ENCODE measurements around the gene ADARB1.

Gene ADARB1

DNA sequence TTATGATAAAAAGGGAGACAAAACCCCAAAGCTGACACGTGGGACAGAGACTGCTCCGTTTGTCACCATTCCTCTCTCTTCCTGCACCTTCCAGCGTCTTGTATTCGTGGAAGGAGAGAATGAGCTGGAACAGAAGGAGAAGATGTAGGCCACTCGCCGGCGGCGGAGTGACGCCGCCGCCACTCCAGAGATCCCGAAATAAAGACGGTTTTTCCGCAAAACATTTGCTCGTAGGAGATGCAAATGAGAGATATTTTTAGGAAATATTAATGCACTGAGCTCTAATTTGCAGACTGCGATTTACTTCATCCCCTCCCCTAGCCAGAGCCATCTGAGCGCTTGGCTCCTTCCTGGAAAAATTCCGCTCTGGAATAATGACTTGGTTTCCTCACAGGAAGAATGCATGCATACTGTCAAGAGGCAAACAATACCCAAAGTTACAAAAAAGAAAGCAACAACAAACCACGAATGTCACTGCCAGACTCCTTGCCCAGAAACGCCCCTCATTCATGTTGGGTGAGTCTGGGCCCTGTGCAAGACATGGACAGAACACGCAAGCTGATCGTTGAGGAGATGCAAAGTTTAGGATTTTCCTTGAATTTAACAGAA, 18.0 kb upstream of the ADARB1 start:
- DNase-seq = no peak

DNA sequence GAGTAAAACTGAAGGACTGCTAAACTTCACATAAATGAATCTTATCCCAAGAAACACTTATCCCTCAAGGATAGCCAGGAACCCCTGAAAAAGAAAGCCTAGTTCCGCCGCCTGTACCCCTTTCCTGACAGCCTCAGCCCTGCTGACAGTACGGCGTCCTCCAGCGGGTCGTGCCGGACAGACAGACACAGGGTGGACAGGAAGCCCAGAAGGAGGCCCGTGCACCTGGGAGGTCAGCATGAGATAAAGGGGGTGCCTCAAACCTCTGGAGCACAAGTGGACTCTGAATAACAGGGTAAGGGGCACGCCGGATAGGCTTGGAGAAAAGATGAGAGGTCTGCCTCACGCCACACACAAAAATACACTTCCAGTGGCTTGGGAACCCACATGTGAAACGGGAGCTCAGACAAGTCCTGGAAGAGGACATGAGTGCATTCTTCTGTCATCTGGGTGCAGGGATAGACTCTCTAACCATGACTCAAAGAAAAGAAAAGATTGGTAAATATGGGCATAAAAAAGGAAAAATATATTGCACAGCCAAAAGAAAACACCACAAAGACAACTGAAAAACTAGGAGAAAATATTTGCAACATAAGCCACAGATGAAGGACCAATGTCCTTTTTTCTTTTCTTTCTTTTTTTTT, 17.3 kb upstream of the ADARB1 start:
- no peak for DNase-seq

DNA sequence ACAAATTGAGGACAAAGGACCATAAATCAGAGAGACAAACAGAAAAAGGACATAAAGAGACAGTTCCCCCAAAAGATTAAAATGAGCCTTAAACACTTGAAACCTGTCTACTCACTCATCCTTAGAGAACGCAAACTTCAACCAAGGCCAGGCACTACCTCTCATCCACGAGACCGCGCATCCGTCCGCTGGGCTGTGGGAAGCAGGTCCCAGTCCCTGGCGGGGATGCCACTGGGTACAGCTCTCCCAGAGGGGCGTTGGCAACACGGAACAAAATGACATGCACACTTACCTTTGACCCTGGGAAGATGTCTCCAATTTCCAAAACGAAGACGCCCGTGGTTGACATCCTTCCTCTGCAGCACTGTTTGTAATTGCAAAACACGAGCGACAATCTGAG, 16.5 kb upstream of the ADARB1 start:
- DNase-seq = no peak

DNA sequence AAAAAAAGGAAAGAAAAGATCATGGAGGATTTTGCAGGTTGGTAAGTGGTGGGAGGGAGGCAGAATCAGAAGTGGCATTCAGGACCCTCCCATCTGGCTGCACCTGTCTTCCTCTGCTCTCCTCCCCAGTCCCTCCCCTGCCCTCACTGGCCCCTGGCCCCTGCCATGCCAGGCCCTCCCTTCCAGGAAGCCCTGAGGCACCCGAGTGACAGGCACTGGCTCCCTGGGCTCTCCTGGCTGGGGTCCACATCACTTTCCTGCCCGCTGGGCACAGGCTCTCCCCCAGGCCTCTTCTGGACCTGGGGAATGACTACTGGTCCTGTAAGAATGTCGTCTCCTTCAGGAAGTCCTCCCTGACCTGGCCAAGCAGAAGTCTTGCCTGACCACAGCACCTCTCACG, 15.3 kb upstream of the ADARB1 start:
- no peak for DNase-seq

DNA sequence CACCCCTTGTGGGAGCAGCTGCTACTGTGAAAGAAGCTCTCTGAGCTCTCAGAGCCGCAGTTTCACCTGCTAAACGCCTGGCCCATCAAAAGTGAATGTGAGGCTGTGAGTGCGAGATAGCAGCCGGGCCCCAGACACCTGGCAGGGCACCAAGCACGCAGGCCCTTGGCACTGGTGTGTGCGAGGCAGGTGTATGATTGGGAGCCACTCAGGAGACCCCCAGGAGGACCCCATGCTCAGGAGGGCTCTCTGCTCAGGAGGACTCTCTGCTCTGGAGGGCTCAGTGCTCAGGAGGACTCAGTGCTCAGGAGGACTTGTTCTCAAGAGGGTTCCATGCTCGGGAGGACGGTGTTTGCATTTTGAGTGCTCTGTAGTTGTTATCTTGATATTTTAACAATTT, 14.3 kb upstream of the ADARB1 start:
- DNase-seq = no peak

DNA sequence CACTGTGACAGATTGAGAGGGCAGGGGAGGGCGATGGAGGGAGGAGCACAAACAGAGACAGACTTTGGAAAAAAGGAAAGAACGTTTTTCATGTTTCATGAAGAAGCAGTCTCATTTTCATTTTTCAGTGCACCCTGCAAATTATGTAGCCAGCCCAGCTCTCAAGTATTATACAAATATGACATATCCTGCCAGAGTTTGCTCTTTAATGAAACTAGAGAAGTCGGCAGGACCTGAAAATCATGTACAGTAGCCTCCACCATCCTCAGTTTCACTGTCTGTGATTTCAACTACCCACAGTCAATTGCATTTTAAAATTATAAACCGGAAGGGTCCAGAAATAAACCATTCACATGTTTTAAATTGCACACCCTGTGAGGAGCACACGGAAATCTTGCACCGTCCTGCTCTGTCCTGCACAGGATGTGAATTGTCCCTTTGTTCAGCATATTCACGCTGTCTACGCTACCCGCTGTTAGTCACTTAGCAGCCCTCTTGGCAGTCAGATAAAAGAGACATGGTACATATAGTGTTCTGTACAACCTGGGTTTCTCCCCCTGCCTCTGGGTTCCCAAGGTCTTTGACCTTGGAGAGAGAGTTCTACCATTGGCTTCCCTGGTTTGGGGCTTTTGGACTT, 13.6 kb upstream of the ADARB1 start:
- DNase-seq = no peak

DNA sequence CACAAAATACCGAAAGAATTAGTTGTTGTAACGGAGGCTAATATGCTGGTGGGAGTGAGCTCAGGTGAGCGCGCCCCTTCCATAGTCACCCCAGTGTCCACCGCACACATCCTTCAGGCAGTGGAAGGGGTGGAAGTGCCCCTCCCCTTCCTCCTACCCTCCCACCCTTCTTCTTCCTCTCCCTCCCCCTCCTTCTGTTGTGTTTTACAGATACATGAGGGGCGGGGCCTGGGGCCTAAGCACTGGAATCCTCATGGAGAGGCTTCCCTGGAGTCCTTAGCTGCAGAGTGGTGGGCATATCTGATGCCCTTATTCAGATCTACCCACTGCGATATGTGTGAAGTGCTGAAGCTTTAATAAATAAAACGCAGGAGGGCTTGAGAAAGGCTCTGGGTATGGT, 10.3 kb upstream of the ADARB1 start:
- no peak for DNase-seq

DNA sequence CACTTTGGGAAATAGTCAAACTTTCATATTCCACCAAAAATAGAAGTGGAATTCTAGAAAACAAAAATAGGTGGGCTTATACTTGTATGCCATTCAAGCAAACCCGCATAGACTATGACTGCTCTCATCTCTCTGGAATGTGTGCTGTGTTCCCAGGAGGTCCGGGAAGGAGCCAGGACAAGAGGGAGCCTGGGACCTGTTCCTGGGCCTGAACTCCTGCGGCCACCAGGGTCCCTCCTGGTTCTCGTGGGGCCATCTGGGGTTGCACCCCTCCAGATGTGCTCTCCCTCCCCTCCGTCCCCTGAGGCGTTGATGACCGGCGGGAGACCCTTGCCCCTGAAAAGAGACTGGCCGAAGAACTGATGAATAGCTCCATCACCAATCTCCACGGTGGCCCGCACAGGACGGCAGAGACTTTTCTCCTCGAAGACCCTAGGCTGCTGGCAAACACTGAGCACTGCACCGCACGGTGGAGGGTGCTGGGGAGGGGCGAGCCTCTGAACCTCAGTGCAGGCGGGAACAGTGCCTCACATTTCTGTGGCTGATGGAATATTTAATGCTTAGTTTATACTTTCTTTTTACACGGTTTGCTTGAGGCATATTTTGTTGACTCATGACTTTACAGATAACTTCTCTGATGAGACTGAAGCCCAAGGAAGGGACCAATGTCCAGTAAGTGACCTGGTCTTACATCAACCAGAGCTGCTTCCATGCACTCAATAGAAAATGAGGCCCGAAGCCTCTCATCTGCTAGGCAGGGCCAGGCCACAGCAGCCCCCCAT, 9.6 kb upstream of the ADARB1 start:
- DNase-seq = no peak

DNA sequence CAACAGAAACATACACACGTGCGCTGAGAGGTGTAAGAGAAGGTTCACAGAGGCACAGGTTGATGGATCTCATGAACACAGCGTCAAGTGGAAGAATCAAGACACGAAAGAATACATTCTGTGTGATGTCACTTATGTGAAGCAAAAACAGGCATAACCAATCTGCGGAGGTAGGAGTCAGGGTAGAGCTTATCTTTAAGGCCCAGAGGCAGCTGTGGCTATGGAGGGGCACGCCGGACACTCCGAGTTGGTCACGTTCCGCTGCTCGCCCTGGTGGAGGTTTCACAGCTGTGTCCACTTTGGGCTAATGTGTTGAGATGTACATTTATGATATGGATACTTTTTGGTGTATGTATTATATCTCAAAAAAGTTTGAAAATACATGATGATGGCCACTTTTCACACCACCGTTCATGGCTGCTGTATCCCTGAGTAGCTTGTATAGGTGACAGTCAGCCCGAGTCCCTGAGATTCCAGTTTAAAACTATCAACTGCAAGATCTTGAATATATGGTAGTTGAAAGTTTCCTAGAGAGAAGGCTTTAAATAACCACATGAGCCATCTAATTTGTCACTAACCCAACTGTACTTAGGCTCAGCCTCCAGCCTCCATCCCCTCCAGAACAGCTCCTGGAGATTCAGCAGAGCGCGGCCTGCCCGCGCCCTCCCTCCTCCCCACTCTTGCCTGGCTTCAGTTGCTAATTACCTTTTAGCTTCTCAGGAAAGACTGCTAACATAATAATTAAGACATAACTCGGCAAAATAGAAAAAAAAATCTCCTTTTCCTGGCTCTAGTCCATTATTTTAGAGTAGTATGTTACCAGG, 6.7 kb upstream of the ADARB1 start:
- no peak for DNase-seq

DNA sequence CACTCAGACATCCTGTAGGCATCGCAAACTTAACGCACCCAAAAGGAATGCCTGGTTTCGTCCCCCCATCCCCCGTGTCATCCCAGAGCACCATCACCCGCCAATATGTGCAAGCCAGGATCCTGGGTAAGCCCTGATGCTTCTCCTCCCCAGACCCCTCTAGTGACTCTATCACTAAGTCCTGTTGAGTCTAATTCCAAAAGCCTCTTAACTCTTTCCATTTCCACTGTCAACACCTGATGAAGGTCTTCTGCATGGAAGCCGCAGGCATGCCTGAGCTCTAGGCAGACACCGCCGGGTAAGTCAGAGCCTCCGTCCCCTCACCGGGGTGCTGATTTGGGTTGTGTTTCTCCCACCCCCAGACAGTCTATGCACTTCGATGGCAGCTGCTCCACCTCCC, 5.3 kb upstream of the ADARB1 start:
- DNase-seq = no peak

DNA sequence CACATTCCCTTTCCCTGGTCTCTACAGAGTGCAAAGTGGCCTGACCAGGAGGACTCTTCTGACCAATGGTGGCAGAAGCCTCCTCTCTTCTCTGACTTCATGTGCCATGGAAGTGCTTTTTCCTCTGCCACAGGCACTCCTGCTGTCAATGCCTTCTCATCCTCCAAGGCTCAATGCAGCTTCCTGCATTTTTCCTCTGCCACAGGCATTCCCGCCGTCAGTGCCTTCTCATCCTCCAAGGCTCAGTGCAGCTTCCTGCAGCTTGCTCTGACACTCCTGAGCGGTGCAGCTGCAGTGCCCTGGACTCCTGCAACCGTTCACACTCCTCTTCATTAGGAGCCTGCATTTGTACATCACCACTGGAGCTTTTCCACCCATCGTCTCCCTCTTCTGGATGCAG, 4.7 kb upstream of the ADARB1 start:
- DNase-seq = no peak

DNA sequence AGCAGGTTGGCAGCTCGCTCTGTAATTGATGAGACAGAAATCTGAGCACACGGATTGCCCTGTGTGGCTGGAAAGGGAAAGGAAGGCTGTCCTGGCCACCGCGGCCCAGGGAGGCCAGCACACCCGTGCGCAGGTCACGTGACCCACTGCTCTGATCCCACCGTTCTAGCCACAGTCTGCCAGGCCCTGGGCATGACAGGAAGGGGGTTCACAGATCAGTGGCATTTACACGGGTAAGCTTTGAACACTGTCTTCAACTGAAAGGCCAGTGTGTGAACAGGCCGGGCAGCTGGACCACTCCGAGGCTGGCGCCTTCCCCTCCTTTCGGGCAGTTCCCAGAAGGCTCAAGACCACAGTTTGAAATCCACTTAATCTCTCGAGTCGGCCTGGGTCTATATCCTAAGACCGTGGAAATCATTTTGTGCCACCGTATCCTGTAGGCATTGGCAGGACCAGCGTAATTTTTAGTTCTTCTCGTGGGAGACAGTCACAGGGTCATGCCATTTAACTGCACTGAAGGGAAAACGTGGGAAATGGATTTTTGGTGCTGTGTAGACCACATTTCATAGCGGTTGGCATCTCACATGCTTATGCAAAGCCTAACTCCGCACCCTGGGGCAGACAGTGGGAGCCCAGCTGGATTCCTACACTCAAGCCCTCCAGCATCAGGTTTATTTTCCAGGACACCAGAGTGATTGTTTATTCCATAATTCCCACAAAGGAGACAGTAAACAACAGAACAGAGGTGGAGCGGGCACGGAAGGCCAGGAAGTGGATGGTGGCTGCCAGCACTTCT, 3.1 kb upstream of the ADARB1 start:
- no peak for DNase-seq

DNA sequence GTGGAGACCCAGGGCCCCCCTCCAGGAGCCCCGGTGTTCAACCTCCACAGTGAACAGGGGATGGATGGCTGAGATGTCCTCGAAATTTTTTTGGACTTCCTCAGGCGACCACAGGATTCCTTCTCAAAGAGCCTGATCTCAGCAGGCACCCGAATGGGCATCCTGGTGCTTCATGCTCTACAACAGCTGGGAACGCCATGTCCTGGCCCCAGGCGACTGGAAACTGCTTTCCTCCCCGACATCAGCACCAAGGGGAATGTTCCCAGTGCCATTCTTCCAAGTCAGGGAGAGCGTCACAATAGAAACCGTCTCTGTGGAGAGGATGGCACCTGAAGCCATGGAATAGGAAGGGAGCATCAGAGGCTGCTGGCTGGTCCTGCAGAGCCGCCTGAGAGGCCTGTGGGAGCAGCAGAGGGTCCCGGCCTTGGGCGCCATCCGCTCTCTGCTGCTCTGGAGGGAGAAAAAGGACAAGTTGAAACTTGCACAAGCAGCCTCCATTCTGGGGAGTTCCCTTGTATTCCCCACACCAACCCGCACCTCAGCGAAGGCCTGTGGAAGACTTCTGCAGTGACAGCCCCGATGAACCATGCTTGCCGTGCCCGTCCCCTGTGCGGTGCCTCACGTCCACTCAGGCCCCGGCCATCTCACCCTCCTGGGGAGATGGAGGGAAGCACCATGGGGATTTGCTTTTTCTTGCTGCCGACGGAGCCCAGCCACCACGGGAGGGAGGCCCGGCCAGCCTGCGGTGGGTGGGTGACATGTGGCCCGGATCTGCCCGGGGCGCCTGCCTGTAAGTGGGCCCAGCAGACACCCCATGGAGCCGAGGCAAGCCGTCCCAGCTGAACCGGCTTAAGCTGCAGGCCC, 2.3 kb upstream of the ADARB1 start:
- DNase-seq = no peak

DNA sequence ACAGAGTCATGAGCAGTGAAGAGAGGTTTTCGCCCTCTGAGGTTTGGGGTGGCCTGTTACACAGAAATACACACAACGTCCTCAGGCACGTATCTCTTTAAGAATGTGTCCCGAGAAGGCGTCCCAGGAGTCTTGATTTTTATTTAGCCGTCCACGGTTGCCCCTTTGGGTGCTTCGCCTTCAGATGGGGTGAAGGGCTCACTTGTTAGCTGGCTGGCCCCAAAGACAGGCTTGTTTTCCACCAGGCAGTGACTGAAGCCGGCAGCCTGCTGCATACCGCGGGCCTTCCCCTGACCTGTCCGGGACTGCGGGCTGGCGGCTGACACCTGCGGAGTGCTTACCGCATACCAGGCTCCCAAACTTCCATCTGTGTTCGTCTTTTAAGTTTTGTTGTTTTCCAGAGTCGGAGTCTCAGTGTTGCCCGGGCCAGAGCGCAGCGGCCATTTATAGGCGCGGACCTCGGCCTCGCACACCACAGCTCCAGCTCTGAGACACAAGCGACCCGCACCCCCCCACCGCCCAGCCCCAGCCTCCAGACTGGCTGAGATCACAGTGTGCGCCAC, 1.6 kb upstream of the ADARB1 start:
- DNase-seq = no peak

DNA sequence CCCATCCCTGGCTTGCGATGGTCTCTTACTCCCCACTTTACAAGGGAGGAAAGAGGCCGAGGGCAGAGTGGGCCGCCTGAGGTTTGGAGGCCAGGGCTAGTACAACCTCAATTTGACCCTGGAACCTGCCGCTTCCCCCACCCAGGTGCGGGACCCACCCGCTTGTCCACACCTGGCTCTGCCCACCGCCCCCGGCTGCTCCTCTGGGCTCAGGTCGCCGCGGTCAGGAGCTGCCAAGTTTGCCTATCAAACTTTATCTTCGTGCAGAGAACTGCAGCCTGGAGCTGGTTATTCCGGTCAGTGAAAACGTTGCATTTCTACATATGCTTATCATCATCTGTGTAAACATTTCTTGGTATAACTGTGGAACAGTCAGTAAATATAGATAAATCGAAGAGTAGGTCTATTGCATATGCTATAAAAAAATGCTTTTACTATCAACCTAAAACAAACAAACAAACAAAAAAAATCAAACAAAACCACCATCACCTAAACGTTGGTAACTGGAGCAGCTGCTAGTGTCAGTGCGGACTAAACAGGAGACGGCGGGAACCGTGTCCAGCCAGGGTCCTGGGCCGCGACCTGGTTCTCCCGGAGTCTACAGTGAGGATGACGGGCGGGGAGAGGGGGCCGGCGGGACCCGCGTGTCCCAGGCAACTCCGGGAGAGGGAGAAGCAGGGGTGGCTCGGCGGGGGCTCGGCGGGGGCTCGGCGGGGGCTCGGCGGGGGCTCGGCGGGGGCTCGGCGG, 906 bp upstream of the ADARB1 start:
- DNase-seq = no peak

DNA sequence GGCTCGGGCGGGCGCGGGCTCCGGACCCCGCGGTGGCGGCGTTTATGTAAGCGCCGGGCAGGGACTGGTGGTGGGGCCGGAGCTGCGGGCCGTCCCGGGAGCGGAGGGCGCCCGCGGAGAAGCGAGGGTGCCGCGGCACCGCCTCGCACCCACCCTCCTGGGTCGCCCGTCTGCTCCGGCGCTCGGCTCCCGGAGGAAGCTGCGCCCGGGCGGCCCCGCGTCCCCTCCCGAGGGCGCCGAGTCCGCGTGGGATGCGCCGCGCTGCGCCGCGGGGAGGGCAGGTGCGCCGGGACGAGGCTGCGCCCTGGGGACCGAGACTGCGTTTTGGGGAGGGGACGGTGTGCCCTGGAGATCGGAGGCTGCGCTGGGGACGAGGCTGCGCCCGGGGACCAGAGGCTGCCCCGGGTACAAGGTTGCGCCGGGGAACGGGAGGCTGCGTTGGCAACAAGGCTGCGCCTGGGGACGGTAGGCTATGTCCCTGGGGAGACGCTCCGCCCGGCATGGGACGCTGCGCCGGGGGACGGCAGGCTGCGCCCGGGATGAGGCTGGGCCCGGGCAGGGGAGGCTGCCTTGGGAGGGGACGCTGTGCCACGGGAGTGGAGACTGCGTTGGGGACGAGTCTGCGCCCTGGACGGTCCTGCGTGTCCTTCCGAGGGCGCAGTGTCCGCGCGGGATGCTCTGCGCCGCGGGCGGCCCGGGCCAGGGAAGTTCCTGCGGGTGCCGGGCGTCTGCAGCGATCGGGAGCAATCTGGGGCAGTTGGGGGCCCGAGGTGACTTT, 627 bp downstream of the ADARB1 start:
- no peak for DNase-seq

DNA sequence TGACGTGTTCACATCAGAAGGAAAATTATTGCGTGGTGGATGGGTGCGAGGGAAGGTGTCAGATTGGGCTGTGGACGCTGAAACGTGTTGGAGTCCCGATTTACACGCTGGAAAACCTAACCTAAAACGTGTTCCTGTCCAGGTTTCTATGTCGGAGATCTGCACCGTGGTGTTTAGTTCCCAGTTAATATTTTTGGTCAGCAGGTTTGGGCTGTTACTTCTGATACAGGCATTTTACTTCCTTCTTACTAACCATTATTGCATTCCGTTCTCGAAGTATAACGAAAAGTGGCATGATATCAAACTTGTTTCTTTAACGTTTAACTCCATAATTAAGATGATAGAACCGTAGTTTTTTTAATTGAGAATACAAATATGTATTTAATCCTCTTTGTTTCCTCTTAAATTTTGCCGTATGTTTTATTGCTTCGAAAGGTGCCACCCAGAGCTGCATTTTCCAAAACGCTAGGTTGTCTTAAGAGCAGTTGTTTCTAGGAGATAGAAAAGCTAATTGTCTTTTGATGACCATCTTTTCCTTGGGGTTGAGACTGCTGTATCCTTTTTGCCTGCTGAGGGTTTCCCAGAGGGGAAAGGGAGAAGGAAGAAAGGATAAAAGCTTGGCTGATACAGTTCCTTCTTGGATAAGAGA, 1.3 kb downstream of the ADARB1 start:
- no peak for DNase-seq

DNA sequence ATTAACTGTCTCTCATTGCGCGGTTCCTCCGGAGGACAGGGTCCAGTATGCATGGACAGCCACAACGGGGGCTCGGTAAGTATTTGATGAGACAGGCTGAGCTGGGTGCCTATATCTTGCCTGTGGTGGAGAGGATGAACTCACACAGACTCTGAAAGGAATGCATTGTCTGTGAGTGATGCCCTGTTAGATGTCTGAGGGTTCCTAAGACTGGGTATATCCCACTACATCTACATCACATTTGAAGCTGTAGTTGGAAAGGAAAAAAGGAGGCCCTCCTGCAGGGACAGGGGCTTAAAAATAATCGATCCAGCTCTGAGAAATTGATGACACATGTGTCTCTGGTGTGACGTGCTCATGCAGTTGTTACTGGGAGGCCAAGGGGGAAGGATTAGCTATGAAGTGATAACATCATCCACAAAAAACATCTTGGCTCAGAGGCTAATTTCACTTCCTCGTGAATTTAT, 1.9 kb downstream of the ADARB1 start:
- DNase-seq = no peak

DNA sequence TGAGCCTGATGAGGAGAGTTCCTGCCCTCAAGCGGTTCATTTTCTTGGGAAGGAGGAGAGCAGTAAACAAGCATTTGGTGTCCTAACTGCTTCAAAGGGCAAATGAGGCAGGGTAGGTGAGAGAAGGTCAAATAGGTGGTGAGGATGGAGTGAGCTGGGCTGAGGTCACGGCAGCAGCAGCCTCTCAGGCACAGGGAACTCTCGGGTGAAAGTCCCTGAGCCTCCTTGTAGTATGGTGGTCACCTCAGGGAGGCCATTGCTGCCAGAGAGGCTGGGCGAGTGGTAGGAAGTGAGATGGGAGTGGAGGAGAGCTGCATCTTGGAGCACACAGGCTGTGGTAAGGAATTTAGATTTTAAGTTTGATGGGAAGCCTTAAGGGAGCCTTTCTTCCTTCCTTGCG, 4.0 kb downstream of the ADARB1 start:
- DNase-seq = no peak

Data from AML-193 (cell line).